CD4-positive, alpha-beta T cell (primary cell): Measurements from ENCODE around the gene SLC25A42. TPM values are rescaled to one million over a fixed set of nuclear protein-coding genes. Genes with fewer than 3 reads are reported as not detected.

ENCODE experiments used
- ATAC-seq: fragments of 200-7000 bp; cut with Tn5 transposase; one replicate; pipeline ENCODE4 v1.10.0; 2022; ENCODE audit warnings: mild to moderate bottlenecking; ENCODE audit not compliant: poor library complexity
- CTCF ChIA-PET: fragments of 350-600 bp; sonication (Branson Sonifier 250); formaldehyde crosslinking; loops from one replicate; lab custom pipeline; 2021; ENCODE audit warnings: antibody characterized with exemption, inconsistent platforms; lab: Charles Lee
- POLR2A ChIA-PET: fragments of 350-600 bp; sonication (Branson Sonifier 250); formaldehyde crosslinking; loops from one replicate; lab custom pipeline; 2021; ENCODE audit warnings: antibody characterized with exemption, inconsistent platforms; lab: Charles Lee
- DNase-seq, 14 experiments: peaks; one replicate each; pipeline ENCODE4 v3.0.0-alpha.2; 2013 to 2020; ENCODE audit warnings: mixed read lengths in 2 of 14
- H3K27ac ChIP-seq, 2 donors: one replicate each; pipeline versions ENCODE4 v1.5.1 to v1.7.0; 2013; ENCODE audit warnings: low read length in 2 of 2, low read depth in 1 of 2, mild to moderate bottlenecking in 1 of 2
- H3K27me3 ChIP-seq, 2 experiments: 1 replicate in 1 of 2; 2 replicates in 1 of 2; pipeline versions ENCODE4 v1.6.1 to v1.7.0; 2013; ENCODE audit warnings: low read length in 2 of 2, control low read depth in 1 of 2, mild to moderate bottlenecking in 1 of 2, moderate library complexity in 1 of 2; ENCODE audit not compliant: insufficient read depth in 2 of 2, control insufficient read depth in 1 of 2
- H3K36me3 ChIP-seq: one replicate; pipeline ENCODE4 v1.6.1; 2013; ENCODE audit warnings: low read length, control low read depth; ENCODE audit not compliant: insufficient read depth
- H3K4me1 ChIP-seq: one replicate; pipeline ENCODE4 v1.6.1; 2013; ENCODE audit warnings: low read length, control low read depth; ENCODE audit not compliant: insufficient read depth
- H3K4me3 ChIP-seq: one replicate; pipeline ENCODE4 v1.5.1; 2013; ENCODE audit warnings: mild to moderate bottlenecking, low read length, moderate library complexity
- H3K9me3 ChIP-seq, 2 experiments: 1 replicate in 1 of 2; 2 replicates in 1 of 2; pipeline versions ENCODE4 v1.6.1 to v1.7.0; 2013; ENCODE audit warnings: low read length in 2 of 2, mild to moderate bottlenecking in 2 of 2, control low read depth in 1 of 2, moderate library complexity in 1 of 2; ENCODE audit not compliant: control insufficient read depth in 1 of 2, insufficient read depth in 1 of 2
- H3K27ac Mint-ChIP-seq: one replicate; pipeline ENCODE4 v1.8.0; 2020; ENCODE audit warnings: mixed read lengths
- H3K27me3 Mint-ChIP-seq: one replicate; pipeline ENCODE4 v1.8.0; 2021; ENCODE audit warnings: mixed read lengths
- H3K36me3 Mint-ChIP-seq: one replicate; pipeline ENCODE4 v1.8.0; 2021; ENCODE audit warnings: low read depth, mixed read lengths
- H3K4me1 Mint-ChIP-seq: one replicate; pipeline ENCODE4 v1.8.0; 2021; ENCODE audit warnings: low read depth, mixed read lengths
- H3K4me3 Mint-ChIP-seq: one replicate; pipeline ENCODE4 v1.8.0; 2020; ENCODE audit warnings: mild to moderate bottlenecking, mixed read lengths
- H3K9me3 Mint-ChIP-seq: one replicate; pipeline ENCODE4 v1.8.0; 2020; ENCODE audit warnings: mixed read lengths
- CTCF ChIP-seq: fragments of 200-600 bp; IDR thresholded peaks from one replicate; pipeline ENCODE4 v1.8.0; 2022; ENCODE audit warnings: antibody characterized with exemption, mild to moderate bottlenecking
- intact Hi-C, 2 experiments: fragments of 100-400 bp; cut with DNase I in 1 of 2; cut with micrococcal nuclease in 1 of 2; formaldehyde crosslinking; loops; one replicate each; pipeline versions ENCODE4 v1.15.1 to v1.9.0; 2023 to 2025; cut with DNase I, micrococcal nuclease
- total RNA-seq, 174 experiments: library from RNA in 2 of 174; stranded (reverse) in 2 of 174; gene quantifications; one replicate each; pipeline ENCODE4 v1.2.3 and lab custom pipeline; 2021 to 2026

The SLC25A42 gene
- total RNA-seq, 2 experiments from 2014 or later, result 15.1 to 15.4 TPM

- POLR2A ChIA-PET, result interaction anchor here (0.5 kb wide), 1 partner anchor 47 kb away, joined by 3 read pairs; no protein-coding TSS in a partner anchor
- Mint-ChIP-seq H3K27ac (no peak overlapping the region), H3K4me1 (no peaks in the 10 kb centered on the region), H3K4me3 (no peak overlapping the region), H3K36me3 (no peaks in the 10 kb centered on the region), H3K27me3 (no peaks in the 10 kb centered on the region), H3K9me3 (no peaks in the 10 kb centered on the region)
- CTCF ChIA-PET, result no interaction called here
- Histone ChIP-seq H3K4me1 (peaks cover 9% of the 10 kb centered on the region), H3K27me3 (no peaks in the 10 kb centered on the region), H3K27ac (no peak overlapping the region), H3K36me3 (peaks cover 7% of the 10 kb centered on the region), H3K9me3 (no peaks in the 10 kb centered on the region), H3K4me3 (no peak overlapping the region)
- no peak for TF ChIP-seq CTCF
- no peak for ATAC-seq
- no peak for DNase-seq
- intact Hi-C loops, result no loop called here
Observed at GRCh38 chr19:19111136-19111835, 47.5 kb downstream of the SLC25A42 start.

- Mint-ChIP-seq H3K4me3 (no peak overlapping the region), H3K4me1 (no peaks in the 10 kb centered on the region), H3K27ac (no peak overlapping the region), H3K27me3 (no peaks in the 10 kb centered on the region), H3K9me3 (no peaks in the 10 kb centered on the region), H3K36me3 (no peaks in the 10 kb centered on the region)
- H3K4me3 ChIP-seq, result no peak overlapping the region
- CTCF ChIA-PET, result no interaction called here
- ATAC-seq (no peak), DNase-seq (no peak)
- intact Hi-C loops, result no loop called here
- no peak for TF ChIP-seq CTCF
- H3K27me3 ChIP-seq, result no peaks in the 10 kb centered on the region
- no peaks in the 10 kb centered on the region for H3K9me3 ChIP-seq
- H3K4me1 ChIP-seq, result peaks cover 9% of the 10 kb centered on the region
- POLR2A ChIA-PET, result no interaction called here
- no peak overlapping the region for H3K27ac ChIP-seq
- H3K36me3 ChIP-seq, result peaks cover 6% of the 10 kb centered on the region
Observed at GRCh38 chr19:19111967-19112580, 48.3 kb downstream of the SLC25A42 start.

- Histone ChIP-seq H3K9me3 (no peaks in the 10 kb centered on the region), H3K4me1 (peaks cover 9% of the 10 kb centered on the region), H3K36me3 (no peaks in the 10 kb centered on the region), H3K27me3 (no peaks in the 10 kb centered on the region), H3K27ac (no peak overlapping the region), H3K4me3 (no peak overlapping the region)
- Mint-ChIP-seq H3K36me3 (no peaks in the 10 kb centered on the region), H3K4me3 (no peak overlapping the region), H3K4me1 (no peaks in the 10 kb centered on the region), H3K9me3 (no peaks in the 10 kb centered on the region), H3K27ac (no peak overlapping the region), H3K27me3 (no peaks in the 10 kb centered on the region)
- intact Hi-C loops, result no loop called here
- no peak for DNase-seq
- ChIA-PET POLR2A (no interaction called here), CTCF (interaction anchor here (0.7 kb wide), 1 partner anchor 61 kb away, joined by 3 read pairs; no protein-coding TSS in a partner anchor)
- TF ChIP-seq CTCF, result no peak
- ATAC-seq, result no peak
Observed at GRCh38 chr19:19113040-19113626, 49.3 kb downstream of the SLC25A42 start.
